AG04450 (cell line): ENCODE measurements around the gene FAM13C. TPM values are rescaled to one million over a fixed set of nuclear protein-coding genes. Genes with fewer than 3 reads are reported as not detected.

Source experiments
- CTCF ChIA-PET: fragments of 300-600, 350-600 bp; formaldehyde crosslinking; extraction: SDS; loops from one replicate; lab custom pipeline; 2022; ENCODE audit warnings: antibody characterized with exemption, inconsistent platforms; lab: Charles Lee
- POLR2A ChIA-PET: fragments of 350-600 bp; formaldehyde crosslinking; extraction: SDS; loops from one replicate; lab custom pipeline; 2021; ENCODE audit warnings: antibody characterized with exemption, inconsistent platforms; lab: Yijun Ruan, JAX
- DNase-seq: peaks from one replicate; pipeline ENCODE4 v3.0.0-alpha.2; 2011; ENCODE audit warnings: low read depth, low spot score
- H3K27ac ChIP-seq: one replicate; pipeline ENCODE4 v1.5.1; 2012; ENCODE audit warnings: low read depth, low read length, control low read depth
- H3K27me3 ChIP-seq: one replicate; pipeline ENCODE4 v1.6.0; 2012; ENCODE audit warnings: low read length; ENCODE audit not compliant: control insufficient read depth, insufficient read depth
- H3K4me3 ChIP-seq: 2 replicates; pipeline ENCODE4 v1.5.1; 2011; ENCODE audit warnings: mild to moderate bottlenecking, low read depth, low read length, control low read depth
- H3K9me3 ChIP-seq: 2 replicates; pipeline ENCODE4 v1.5.1; 2012; ENCODE audit warnings: low read length; ENCODE audit not compliant: control insufficient read depth, insufficient read depth
- polyA plus RNA-seq: library from polyadenylated mRNA; depleted of rRNA; stranded (reverse); fragments of >200 nt; gene quantifications from 2 replicates; pipeline ENCODE4 v1.2.3, GENCODE V29; 2011; rRNA removed
- TF ChIP-seq, protein P1 (sequence below): IDR thresholded peaks from 2 replicates; pipeline ENCODE4 v1.5.1; 2011; ENCODE audit warnings: low read depth, low read length, control low read depth, inconsistent platforms

FAM13C gene
- polyA plus RNA-seq, 1 experiment: 3.1 TPM

DNA sequence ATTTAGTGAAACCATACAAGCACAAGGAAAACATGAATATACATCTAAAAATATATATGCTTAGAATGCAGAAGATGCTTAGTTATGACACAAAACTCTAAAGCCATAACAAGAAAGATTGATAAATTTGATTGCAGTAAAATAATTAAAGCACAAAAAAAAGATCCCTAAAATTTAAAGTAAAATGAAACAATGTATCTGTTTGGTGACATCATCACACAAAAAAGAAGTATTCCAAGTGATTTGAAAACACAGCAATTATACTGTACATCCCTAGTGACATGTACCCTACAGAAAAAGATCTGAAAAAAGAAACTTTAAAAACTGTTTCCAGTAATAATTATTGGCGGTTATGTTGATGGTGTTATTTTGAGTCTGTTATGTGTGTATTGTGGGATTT, 148.2 kb downstream of the FAM13C start:
- TF ChIP-seq, protein P1, sequence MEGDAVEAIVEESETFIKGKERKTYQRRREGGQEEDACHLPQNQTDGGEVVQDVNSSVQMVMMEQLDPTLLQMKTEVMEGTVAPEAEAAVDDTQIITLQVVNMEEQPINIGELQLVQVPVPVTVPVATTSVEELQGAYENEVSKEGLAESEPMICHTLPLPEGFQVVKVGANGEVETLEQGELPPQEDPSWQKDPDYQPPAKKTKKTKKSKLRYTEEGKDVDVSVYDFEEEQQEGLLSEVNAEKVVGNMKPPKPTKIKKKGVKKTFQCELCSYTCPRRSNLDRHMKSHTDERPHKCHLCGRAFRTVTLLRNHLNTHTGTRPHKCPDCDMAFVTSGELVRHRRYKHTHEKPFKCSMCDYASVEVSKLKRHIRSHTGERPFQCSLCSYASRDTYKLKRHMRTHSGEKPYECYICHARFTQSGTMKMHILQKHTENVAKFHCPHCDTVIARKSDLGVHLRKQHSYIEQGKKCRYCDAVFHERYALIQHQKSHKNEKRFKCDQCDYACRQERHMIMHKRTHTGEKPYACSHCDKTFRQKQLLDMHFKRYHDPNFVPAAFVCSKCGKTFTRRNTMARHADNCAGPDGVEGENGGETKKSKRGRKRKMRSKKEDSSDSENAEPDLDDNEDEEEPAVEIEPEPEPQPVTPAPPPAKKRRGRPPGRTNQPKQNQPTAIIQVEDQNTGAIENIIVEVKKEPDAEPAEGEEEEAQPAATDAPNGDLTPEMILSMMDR: no peak
- no peak for DNase-seq
- no peak overlapping the region for H3K27ac ChIP-seq
- no peaks in the 10 kb centered on the region for H3K9me3 ChIP-seq
- ChIA-PET CTCF (no interaction called here), POLR2A (no interaction called here)
- no peak overlapping the region for H3K4me3 ChIP-seq
- no peaks in the 10 kb centered on the region for H3K27me3 ChIP-seq

DNA sequence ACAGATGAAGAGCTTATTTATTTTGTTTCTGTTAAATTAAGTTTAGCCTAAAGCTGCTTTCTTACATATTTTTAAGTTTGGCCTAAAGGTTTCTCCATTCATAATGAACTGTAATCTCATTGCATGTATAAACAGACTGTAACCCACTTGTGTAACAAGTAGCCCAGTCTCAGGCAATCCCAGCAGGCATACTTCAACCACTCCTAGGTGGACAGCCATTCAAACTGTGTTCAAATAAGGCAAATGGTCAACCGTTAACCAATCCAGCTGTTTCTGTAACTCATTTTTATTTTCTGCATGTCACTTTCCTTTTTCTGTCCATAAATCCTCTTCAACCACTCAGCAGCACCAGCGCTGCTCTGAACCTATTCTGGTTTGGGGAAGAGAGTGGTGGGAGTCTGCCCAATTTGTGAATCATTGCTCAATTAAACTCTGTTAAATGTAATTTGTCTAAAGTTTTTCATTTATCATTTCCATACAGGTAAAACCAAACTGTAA, 150.0 kb downstream of the FAM13C start:
- H3K9me3 ChIP-seq: no peaks in the 10 kb centered on the region
- CTCF ChIA-PET: no interaction called here

DNA sequence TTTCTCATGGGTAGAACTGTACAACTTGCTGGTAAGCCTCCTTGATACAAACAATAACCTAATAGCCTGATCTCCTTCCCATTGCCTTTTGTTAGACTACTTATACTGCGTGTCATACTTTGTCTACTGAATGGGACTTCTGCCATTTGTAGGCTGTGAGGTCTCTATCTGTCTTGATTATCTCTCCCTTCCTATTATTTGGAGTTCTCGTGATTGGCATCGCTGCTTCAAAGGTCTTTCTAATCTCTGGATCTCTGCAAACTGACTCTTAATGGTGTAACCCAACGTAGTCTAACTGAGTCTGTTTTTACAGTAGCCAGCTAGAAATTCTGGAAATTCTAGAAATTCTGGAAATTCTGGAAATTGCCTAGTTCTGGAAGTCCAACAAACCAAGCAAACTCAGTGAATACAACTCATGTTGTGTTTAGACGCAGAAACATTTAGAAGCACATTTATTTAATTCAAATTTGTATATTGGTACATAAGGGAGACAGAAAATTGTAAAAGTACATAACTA, 156.1 kb downstream of the FAM13C start:
- Histone ChIP-seq H3K4me3 (no peak overlapping the region), H3K27ac (no peak overlapping the region), H3K9me3 (no peaks in the 10 kb centered on the region; the same call in 1 of the 2 replicates), H3K27me3 (no peaks in the 10 kb centered on the region)
- ChIA-PET POLR2A (no interaction called here), CTCF (no interaction called here)
- TF ChIP-seq, protein P1: no peak
- DNase-seq: no peak

More for the DNA sequence above, 150.0 kb downstream of the FAM13C start:
- Histone ChIP-seq H3K27me3 (no peaks in the 10 kb centered on the region), H3K4me3 (no peak overlapping the region), H3K27ac (no peak overlapping the region)
- POLR2A ChIA-PET: no interaction called here
- TF ChIP-seq, protein P1: no peak
- no peak for DNase-seq

Other genes starting within 250 kb of the FAM13C start
- not detected in 2 replicates for gene PHYHIPL, start 185.9 kb downstream of the FAM13C start, polyA plus RNA-seq